Measurements from ENCODE around the gene ZNF784.

GRCh38 chr19:55663846-55664536 lies 39.6 kb upstream of the ZNF784 start:
- TF ChIP-seq CTCF (IDR thresholded peaks at IDR 0.05) (no peak), POLR2A (IDR thresholded peaks at IDR 0.05) (no peak), POLR2AphosphoS5 (IDR thresholded peaks at IDR 0.05) (no peak)
